ENCODE results near the gene CDKL5. TPM values are rescaled to one million over a fixed set of nuclear protein-coding genes. Genes with fewer than 3 reads are reported as not detected.

The CDKL5 gene
- total RNA-seq, 1 donor from 2014 or later: 16.3 TPM

Other genes starting within 250 kb of the CDKL5 start
- not detected in 3 replicates for gene BEND2, start 204.7 kb upstream of the CDKL5 start, total RNA-seq
- gene SCML2, start 70.9 kb upstream of the CDKL5 start, total RNA-seq: 8.2 to 8.9 TPM (median 8.2 TPM) in 3 replicates
- not detected in 3 replicates for gene RS1, start 246.5 kb downstream of the CDKL5 start, total RNA-seq